SK-N-SH (cell line): ENCODE results near the gene LRRC34.

Experiments used
- CTCF ChIP-seq: fragments of 200-600 bp; sonication (generic); IDR thresholded peaks from 2 replicates; pipeline ENCODE4 v1.6.1; 2017; ENCODE audit warnings: antibody characterized with exemption, mild to moderate bottlenecking, moderate library complexity
- ELF1 ChIP-seq: IDR thresholded peaks from 2 replicates; pipeline ENCODE4 v1.4.0; 2012
- EP300 ChIP-seq, 2 experiments: IDR thresholded peaks; 2 replicates each; pipeline versions ENCODE4 v1.4.0 to v1.6.1; 2012; ENCODE audit warnings: borderline replicate concordance in 1 of 2, low read depth in 1 of 2, low read length in 1 of 2
- EZH2phosphoT487 ChIP-seq: fragments of 200-600 bp; sonication (generic); IDR thresholded peaks from 2 replicates; pipeline ENCODE4 v1.6.1; 2017; ENCODE audit warnings: low read depth, mixed run types, mild to moderate bottlenecking, antibody characterized with exemption, moderate library complexity, borderline replicate concordance
- FOSL2 ChIP-seq: IDR thresholded peaks from 2 replicates; pipeline ENCODE4 v1.4.0; 2012; ENCODE audit warnings: low read depth, mild to moderate bottlenecking, moderate library complexity, borderline replicate concordance
- MXI1 ChIP-seq: IDR thresholded peaks from 2 replicates; pipeline ENCODE4 v1.6.1; 2012; ENCODE audit warnings: mild to moderate bottlenecking, low read depth, low read length, improper control_type of control experiment
- NFIC ChIP-seq: IDR thresholded peaks from 2 replicates; pipeline ENCODE4 v1.4.0; 2012; ENCODE audit warnings: borderline replicate concordance
- POLR2AphosphoS5 ChIP-seq: IDR thresholded peaks from 2 replicates; pipeline ENCODE4 v1.6.1; 2012; ENCODE audit warnings: low read depth, low read length
- SMC3 ChIP-seq: IDR thresholded peaks from 2 replicates; pipeline ENCODE4 v1.6.1; 2012; ENCODE audit warnings: low read depth, low read length, improper control_type of control experiment
- TAF1 ChIP-seq: IDR thresholded peaks from 2 replicates; pipeline ENCODE4 v1.6.1; 2012; ENCODE audit warnings: low read depth, mild to moderate bottlenecking, low read length, moderate library complexity, borderline replicate concordance
- YY1 ChIP-seq: IDR thresholded peaks from 2 replicates; pipeline ENCODE4 v1.4.0; 2012; ENCODE audit warnings: low read depth, mild to moderate bottlenecking

GRCh38 chr3:169822091-169822490, 9.4 kb upstream of the LRRC34 start:
- TF ChIP-seq POLR2AphosphoS5 (no peak), MXI1 (no peak), FOSL2 (no peak), YY1 (no peak), CTCF (no peak), EP300 (IDR thresholded peaks at IDR 0.05; ENCODE audit: borderline replicate concordance in 1 of 2, low read depth in 1 of 2, low read length in 1 of 2) (no peak), TAF1 (no peak), NFIC (no peak), SMC3 (no peak), ELF1 (no peak), EZH2phosphoT487 (no peak)
